Gastroesophageal sphincter (tissue), 4 donors: Measurements from ENCODE around the gene LY6G6D. TPM values are rescaled to one million over a fixed set of nuclear protein-coding genes. Genes with fewer than 3 reads are reported as not detected.

ENCODE experiments used
- ATAC-seq: fragments of 150-250 bp; one replicate; pipeline ENCODE4 v1.9.1; 2016; ENCODE audit warnings: mild to moderate bottlenecking, moderate library complexity
- H3K27ac ChIP-seq, 4 donors: fragments of 200-600 bp; sonication (generic) in 3 of 4; 1 replicate in 3 of 4; 2 replicates in 1 of 4; pipeline ENCODE4 v1.5.1; 2016 to 2019
- H3K27me3 ChIP-seq: fragments of 200-600 bp; sonication (generic); one replicate; pipeline ENCODE4 v1.5.1; 2019
- H3K36me3 ChIP-seq, 2 donors: fragments of 200-600 bp; sonication (generic); one replicate each; pipeline ENCODE4 v1.5.1; 2019; ENCODE audit warnings: control low read depth in 1 of 2
- H3K4me1 ChIP-seq, 3 donors: fragments of 200-600 bp; sonication (generic); 1 replicate in 2 of 3; 2 replicates in 1 of 3; pipeline ENCODE4 v1.5.1; 2016 to 2019; ENCODE audit warnings: control low read depth in 2 of 3
- H3K4me3 ChIP-seq, 2 donors: fragments of 200-600 bp; sonication (generic); one replicate each; pipeline ENCODE4 v1.5.1; 2019; ENCODE audit warnings: mild to moderate bottlenecking in 1 of 2, moderate library complexity in 1 of 2
- H3K9me3 ChIP-seq, 3 donors: fragments of 200-600 bp; sonication (generic); one replicate each; pipeline ENCODE4 v1.5.1; 2017 to 2019; ENCODE audit warnings: control low read depth in 2 of 3
- CTCF ChIP-seq, 4 experiments: fragments of 200-600 bp in 2 of 4; fragments of 450-650 bp in 2 of 4; sonication (generic) in 1 of 4; IDR thresholded peaks; one replicate each; pipeline ENCODE4 v1.5.1; 2017 to 2019; ENCODE audit warnings: antibody characterized with exemption in 4 of 4, mild to moderate bottlenecking in 2 of 4, moderate library complexity in 2 of 4
- EP300 ChIP-seq: sonication (generic); formaldehyde crosslinking; IDR thresholded peaks from one replicate; pipeline ENCODE4 v1.6.1; 2017; ENCODE audit warnings: antibody characterized with exemption, mild to moderate bottlenecking
- POLR2A ChIP-seq, 2 donors: fragments of 450-650 bp; IDR thresholded peaks; one replicate each; pipeline ENCODE4 v1.6.1; 2017; ENCODE audit warnings: antibody characterized with exemption in 2 of 2, mild to moderate bottlenecking in 2 of 2, moderate library complexity in 1 of 2
- POLR2AphosphoS5 ChIP-seq: sonication (generic); formaldehyde crosslinking; IDR thresholded peaks from one replicate; pipeline ENCODE4 v1.6.1; 2017; ENCODE audit warnings: antibody characterized with exemption
- WGBS, 2 donors: methylation state at CpG; one replicate each; pipeline ENCODE4 v1.1.5; 2018; ENCODE audit warnings: low coverage in 1 of 2; 5-methylcytosine and 5-hydroxymethylcytosine counted together
- total RNA-seq, 4 donors: library from RNA; depleted of rRNA; stranded (reverse); fragments of >200 nt; gene quantifications; one replicate each; pipeline ENCODE4 v1.1.0, GENCODE V29; 2016

LY6G6D gene
- total RNA-seq, 4 donors from 2014 or later: not detected

DNA sequence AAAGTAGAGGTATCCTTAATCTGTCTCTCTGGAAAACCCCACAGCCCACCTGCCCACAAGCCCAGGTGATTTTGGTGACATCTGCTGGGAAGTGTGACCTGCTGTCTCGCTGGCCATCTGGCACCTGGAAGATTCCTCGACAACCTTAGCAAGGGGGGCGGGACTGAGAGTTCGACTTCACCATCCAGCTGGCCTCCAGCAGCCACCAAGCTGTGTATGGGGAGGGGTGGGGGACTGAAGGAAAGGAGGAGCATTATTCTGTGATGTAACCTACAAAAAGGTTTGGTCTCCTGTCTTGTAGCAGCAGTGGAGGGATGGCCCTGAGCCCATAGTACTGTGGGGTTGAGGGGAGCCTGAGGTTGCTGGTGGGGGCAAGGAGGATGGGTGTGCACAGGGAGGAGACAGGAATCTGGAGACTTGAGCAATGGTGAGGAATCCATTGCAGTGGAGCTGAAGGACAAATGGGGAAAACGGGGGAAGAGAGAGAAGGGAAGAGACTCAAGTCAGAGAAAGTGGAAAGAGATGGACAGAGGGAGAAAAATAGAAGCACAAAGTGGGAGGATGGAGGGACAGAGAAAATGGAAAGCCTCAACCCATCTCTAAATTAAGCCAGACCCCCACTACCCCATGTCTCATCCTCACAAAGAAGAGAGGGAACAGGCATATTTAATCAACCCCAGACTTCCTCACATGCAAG, 4.5 kb upstream of the LY6G6D start:
- WGBS, 2 donors: 55 to 58% methylated on average over 1 of the region's 5 CpGs
- no peaks in the 10 kb centered on the region for H3K9me3 ChIP-seq
- TF ChIP-seq EP300: no peak
- TF ChIP-seq POLR2A (IDR thresholded peaks at IDR 0.05): no peak
- no peak for TF ChIP-seq CTCF (IDR thresholded peaks at IDR 0.05)
- no peak for TF ChIP-seq POLR2AphosphoS5
- no peak overlapping the region for H3K4me3 ChIP-seq
- ATAC-seq: no peak
- no peak overlapping the region for H3K27ac ChIP-seq
- H3K4me1 ChIP-seq: no peaks in the 10 kb centered on the region
- H3K36me3 ChIP-seq: no peaks in the 10 kb centered on the region
- peaks cover 8% of the 10 kb centered on the region for H3K27me3 ChIP-seq

GRCh38 chr6:31711233-31711632, 3.9 kb upstream of the LY6G6D start:
- Histone ChIP-seq H3K27me3 (peaks cover 8% of the 10 kb centered on the region), H3K36me3 (no peaks in the 10 kb centered on the region), H3K4me1 (no peaks in the 10 kb centered on the region), H3K9me3 (no peaks in the 10 kb centered on the region), H3K4me3 (no peak overlapping the region), H3K27ac (no peak overlapping the region)
- WGBS, 2 donors: 72 to 79% methylated on average over 4 of the region's 8 CpGs
- no peak for ATAC-seq
- TF ChIP-seq CTCF (IDR thresholded peaks at IDR 0.05): no peak
- TF ChIP-seq POLR2AphosphoS5: no peak
- TF ChIP-seq EP300: no peak
- no peak for TF ChIP-seq POLR2A (IDR thresholded peaks at IDR 0.05)

- TF ChIP-seq CTCF (IDR thresholded peaks at IDR 0.05) (no peak), EP300 (no peak), POLR2A (IDR thresholded peaks at IDR 0.05) (no peak), POLR2AphosphoS5 (no peak)
- ATAC-seq: no peak
- Histone ChIP-seq H3K9me3 (no peaks in the 10 kb centered on the region), H3K27ac (no peak overlapping the region), H3K4me1 (no peaks in the 10 kb centered on the region), H3K4me3 (no peak overlapping the region), H3K27me3 (peaks cover 8% of the 10 kb centered on the region), H3K36me3 (no peaks in the 10 kb centered on the region)
- 69 to 85% methylated on average over 4 to 7 of the region's 8 CpGs for WGBS, 2 donors
These were observed 2.9 kb upstream of the LY6G6D start for GRCh38 chr6:31712296-31712695.

DNA sequence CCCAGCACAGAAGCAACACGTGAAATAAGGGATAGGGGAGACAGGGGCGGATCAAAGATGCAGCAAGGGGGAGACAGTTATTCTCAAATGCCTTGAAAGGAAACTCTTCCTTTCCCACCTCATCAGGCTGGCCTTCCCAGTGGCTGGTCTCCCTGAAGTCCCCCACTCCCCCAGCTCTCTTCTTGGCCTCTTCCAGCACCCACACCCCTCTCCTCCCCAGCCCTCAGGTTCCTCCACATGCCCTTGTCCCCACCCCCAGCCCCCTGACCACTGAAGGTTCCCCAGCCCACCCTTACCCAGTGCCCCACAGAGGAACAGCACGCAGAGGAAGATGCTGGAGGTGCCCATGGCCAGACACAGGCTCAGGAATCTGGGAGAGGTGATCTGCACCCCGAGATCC, 1.7 kb upstream of the LY6G6D start:
- Histone ChIP-seq H3K4me3 (no peak overlapping the region), H3K27me3 (peaks cover 8% of the 10 kb centered on the region), H3K4me1 (no peaks in the 10 kb centered on the region), H3K9me3 (no peaks in the 10 kb centered on the region), H3K27ac (no peak overlapping the region), H3K36me3 (no peaks in the 10 kb centered on the region)
- ATAC-seq: no peak
- WGBS, 2 donors: 31 to 77% methylated on average over 2 of the region's 4 CpGs
- TF ChIP-seq POLR2A (IDR thresholded peaks at IDR 0.05) (no peak), POLR2AphosphoS5 (no peak)

DNA sequence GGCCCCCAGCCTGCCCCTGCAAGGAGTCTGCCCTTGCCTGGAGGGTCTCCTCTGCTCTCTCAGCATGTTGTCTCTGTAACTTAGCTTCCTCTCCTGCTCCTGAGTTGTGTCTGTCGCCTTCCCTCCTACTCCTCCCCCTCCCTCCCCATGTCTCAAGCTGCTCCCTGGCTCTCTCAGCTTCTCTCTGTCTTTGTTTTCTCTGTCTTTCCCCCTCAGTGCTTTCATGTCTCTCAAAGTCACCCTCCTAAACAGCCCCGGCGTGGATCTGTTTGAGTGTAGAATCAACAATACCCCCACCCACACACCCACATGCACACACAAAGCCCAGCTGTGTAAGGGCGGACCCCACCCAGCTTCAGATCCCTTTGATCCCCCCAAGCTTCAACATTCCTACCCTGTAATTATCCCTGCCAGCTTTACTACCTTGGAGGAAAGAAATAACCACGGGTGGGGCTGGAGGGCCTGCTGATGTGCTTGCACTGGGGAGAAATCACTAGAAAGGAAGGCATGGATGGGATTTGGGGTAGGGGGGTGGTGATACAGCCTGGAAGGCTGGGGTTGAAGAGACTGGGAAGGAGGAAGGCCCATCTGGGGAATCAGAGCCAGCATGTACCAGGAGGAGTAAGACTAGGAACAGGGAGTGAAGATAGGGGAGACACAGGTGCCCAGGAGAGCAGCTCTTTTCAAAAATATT, 1.0 kb upstream of the LY6G6D start:
- no peak for ATAC-seq
- WGBS, 2 donors: 21 to 44% methylated on average over 3 to 4 of the region's 5 CpGs
- H3K27me3 ChIP-seq: peaks cover 8% of the 10 kb centered on the region
- no peak overlapping the region for H3K27ac ChIP-seq
- no peaks in the 10 kb centered on the region for H3K36me3 ChIP-seq
- TF ChIP-seq POLR2A (IDR thresholded peaks at IDR 0.05): no peak
- no peak for TF ChIP-seq EP300
- no peak for TF ChIP-seq CTCF (IDR thresholded peaks at IDR 0.05)
- no peak for TF ChIP-seq POLR2AphosphoS5
- no peaks in the 10 kb centered on the region for H3K4me1 ChIP-seq
- no peaks in the 10 kb centered on the region for H3K9me3 ChIP-seq
- H3K4me3 ChIP-seq: no peak overlapping the region
